OCI-LY7 (cell line): Measurements from ENCODE around the gene XYLT1.

Experiments used
- EZH2phosphoT487 ChIP-seq: fragments of 200-600 bp; sonication (generic); IDR thresholded peaks from 2 replicates; pipeline ENCODE4 v1.6.1; 2018; ENCODE audit warnings: low read depth, borderline replicate concordance, mild to moderate bottlenecking, mixed run types, antibody characterized with exemption, low read length, moderate library complexity, mixed read lengths
- TF ChIP-seq, protein P1 (sequence below): fragments of 200-600 bp; sonication (generic); conservative IDR thresholded peaks from 2 replicates; pipeline ENCODE4 v1.5.1; 2014; ENCODE audit warnings: mild to moderate bottlenecking, antibody characterized with exemption, low read length, moderate library complexity, mixed read lengths

DNA sequence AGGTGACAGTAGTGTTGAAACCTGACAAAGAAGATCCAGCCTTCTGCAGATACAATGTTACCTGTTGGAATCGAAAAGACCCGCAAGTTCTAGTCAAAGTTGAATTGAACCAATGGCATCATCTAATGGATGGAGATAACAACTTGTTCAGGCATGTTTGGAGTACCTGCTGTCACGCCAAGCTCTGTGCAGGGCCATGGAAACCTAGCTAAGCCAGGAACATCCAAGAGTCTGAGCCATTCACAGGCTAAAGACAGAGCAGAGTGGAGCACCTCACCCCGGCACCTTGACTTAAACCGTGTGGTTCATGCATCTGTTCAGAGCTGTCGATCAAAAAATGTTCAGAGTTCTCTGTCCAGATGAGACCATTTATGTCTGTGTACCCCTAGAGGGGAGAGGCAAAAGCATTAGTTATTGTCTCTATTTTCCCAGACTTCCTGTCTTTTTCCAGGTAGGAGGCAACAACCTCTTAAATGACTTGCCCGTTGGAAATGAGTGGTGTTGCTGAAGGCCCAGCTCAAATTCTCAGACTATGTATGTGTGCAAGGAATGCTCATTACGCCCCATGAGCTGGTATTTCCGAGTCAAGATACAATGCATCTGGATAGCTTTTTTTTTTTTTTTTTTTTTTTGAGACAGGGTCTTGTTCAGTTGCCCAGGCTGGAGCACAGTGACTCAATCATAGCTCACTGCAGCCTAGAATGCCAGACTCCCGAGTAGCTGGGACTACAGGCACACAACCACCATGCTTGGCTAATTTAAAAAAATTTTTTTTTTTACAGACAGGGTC, 44.9 kb upstream of the XYLT1 start:
- TF ChIP-seq, protein P1, sequence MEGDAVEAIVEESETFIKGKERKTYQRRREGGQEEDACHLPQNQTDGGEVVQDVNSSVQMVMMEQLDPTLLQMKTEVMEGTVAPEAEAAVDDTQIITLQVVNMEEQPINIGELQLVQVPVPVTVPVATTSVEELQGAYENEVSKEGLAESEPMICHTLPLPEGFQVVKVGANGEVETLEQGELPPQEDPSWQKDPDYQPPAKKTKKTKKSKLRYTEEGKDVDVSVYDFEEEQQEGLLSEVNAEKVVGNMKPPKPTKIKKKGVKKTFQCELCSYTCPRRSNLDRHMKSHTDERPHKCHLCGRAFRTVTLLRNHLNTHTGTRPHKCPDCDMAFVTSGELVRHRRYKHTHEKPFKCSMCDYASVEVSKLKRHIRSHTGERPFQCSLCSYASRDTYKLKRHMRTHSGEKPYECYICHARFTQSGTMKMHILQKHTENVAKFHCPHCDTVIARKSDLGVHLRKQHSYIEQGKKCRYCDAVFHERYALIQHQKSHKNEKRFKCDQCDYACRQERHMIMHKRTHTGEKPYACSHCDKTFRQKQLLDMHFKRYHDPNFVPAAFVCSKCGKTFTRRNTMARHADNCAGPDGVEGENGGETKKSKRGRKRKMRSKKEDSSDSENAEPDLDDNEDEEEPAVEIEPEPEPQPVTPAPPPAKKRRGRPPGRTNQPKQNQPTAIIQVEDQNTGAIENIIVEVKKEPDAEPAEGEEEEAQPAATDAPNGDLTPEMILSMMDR: no peak
- TF ChIP-seq EZH2phosphoT487: no peak
